Chondrocyte (in vitro differentiated cells): ENCODE data around the gene HMGCS2. TPM values are rescaled to one million over a fixed set of nuclear protein-coding genes. Genes with fewer than 3 reads are reported as not detected.

Source experiments
- DNase-seq: peaks from one replicate; pipeline ENCODE4 v3.0.0; 2021; ENCODE audit warnings: mixed read lengths, low spot score
- H3K27ac Mint-ChIP-seq: one replicate; pipeline ENCODE4 v1.8.0; 2021; ENCODE audit warnings: mild to moderate bottlenecking, moderate library complexity, mixed read lengths; ENCODE audit not compliant: unreplicated experiment
- H3K27me3 Mint-ChIP-seq: 2 replicates; pipeline ENCODE4 v1.8.0; 2021; ENCODE audit warnings: low read depth, mixed read lengths
- H3K36me3 Mint-ChIP-seq: 2 replicates; pipeline ENCODE4 v1.8.0; 2021; ENCODE audit warnings: low read depth, mixed read lengths
- H3K4me1 Mint-ChIP-seq: 2 replicates; pipeline ENCODE4 v1.8.0; 2021; ENCODE audit warnings: low read depth, mild to moderate bottlenecking, mixed read lengths
- H3K4me3 Mint-ChIP-seq: one replicate; pipeline ENCODE4 v1.8.0; 2021; ENCODE audit warnings: mild to moderate bottlenecking, moderate library complexity, mixed read lengths; ENCODE audit not compliant: unreplicated experiment
- H3K9me3 Mint-ChIP-seq: 2 replicates; pipeline ENCODE4 v1.8.0; 2021; ENCODE audit warnings: low read depth, mixed read lengths
- total RNA-seq: library from RNA; stranded (reverse); gene quantifications from 3 replicates; pipeline ENCODE4 v1.2.1, GENCODE V29; 2021
- TF ChIP-seq, protein P1 (sequence below): fragments of 200-600 bp; sonication (generic); IDR thresholded peaks from 2 replicates; pipeline ENCODE4 v1.5.0; 2021; ENCODE audit warnings: antibody characterized with exemption, mild to moderate bottlenecking, moderate library complexity

Gene HMGCS2
- total RNA-seq, 1 donor from 2014 or later, result not detected

GRCh38 chr1:119747451-119747850 is 21.3 kb downstream of the HMGCS2 start:
- no peak overlapping the region for H3K4me3 Mint-ChIP-seq
- no peak for DNase-seq
- peaks cover 15% of the 10 kb centered on the region for H3K36me3 Mint-ChIP-seq
- peaks cover 5% of the 10 kb centered on the region for H3K4me1 Mint-ChIP-seq
- H3K27ac Mint-ChIP-seq, result no peak overlapping the region
- H3K9me3 Mint-ChIP-seq, result no peaks in the 10 kb centered on the region
- TF ChIP-seq, protein P1, sequence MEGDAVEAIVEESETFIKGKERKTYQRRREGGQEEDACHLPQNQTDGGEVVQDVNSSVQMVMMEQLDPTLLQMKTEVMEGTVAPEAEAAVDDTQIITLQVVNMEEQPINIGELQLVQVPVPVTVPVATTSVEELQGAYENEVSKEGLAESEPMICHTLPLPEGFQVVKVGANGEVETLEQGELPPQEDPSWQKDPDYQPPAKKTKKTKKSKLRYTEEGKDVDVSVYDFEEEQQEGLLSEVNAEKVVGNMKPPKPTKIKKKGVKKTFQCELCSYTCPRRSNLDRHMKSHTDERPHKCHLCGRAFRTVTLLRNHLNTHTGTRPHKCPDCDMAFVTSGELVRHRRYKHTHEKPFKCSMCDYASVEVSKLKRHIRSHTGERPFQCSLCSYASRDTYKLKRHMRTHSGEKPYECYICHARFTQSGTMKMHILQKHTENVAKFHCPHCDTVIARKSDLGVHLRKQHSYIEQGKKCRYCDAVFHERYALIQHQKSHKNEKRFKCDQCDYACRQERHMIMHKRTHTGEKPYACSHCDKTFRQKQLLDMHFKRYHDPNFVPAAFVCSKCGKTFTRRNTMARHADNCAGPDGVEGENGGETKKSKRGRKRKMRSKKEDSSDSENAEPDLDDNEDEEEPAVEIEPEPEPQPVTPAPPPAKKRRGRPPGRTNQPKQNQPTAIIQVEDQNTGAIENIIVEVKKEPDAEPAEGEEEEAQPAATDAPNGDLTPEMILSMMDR, result no peak
- H3K27me3 Mint-ChIP-seq, result peaks cover 6% of the 10 kb centered on the region

- Mint-ChIP-seq H3K4me3 (no peak overlapping the region), H3K4me1 (peaks cover 17% of the 10 kb centered on the region), H3K36me3 (peaks cover 25% of the 10 kb centered on the region), H3K27me3 (peaks cover 2% of the 10 kb centered on the region), H3K27ac (no peak overlapping the region), H3K9me3 (no peaks in the 10 kb centered on the region)
- DNase-seq, result no peak
- TF ChIP-seq, protein P1, result no peak
Measured at GRCh38 chr1:119745034-119745433, 23.7 kb downstream of the HMGCS2 start.

DNA sequence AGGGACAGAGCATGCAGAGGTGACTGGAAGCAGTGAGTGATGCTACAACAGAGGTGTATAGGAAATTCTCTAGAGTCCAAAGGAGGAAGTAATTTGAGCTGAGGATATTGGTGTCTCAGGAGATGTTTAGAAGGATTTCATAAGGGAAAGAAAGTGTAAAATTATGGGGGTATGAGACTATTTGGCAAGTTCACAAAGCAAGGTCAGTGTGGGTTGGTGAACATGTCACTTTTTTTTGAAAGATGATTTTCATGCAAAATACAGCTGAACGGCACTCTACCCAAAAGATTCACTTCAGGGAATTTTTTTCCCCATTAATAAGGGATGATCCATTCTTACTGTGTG is 24.1 kb downstream of the HMGCS2 start:
- Mint-ChIP-seq H3K4me3 (no peak overlapping the region), H3K27ac (no peak overlapping the region), H3K4me1 (peaks cover 17% of the 10 kb centered on the region), H3K27me3 (peaks cover under 1% of the 10 kb centered on the region), H3K9me3 (no peaks in the 10 kb centered on the region), H3K36me3 (peaks cover 26% of the 10 kb centered on the region)
- TF ChIP-seq, protein P1, result no peak
- no peak for DNase-seq

- Mint-ChIP-seq H3K4me1 (peaks cover 17% of the 10 kb centered on the region), H3K27ac (no peak overlapping the region), H3K9me3 (no peaks in the 10 kb centered on the region), H3K4me3 (no peak overlapping the region), H3K27me3 (no peaks in the 10 kb centered on the region), H3K36me3 (peaks cover 27% of the 10 kb centered on the region)
- TF ChIP-seq, protein P1, result peak; percentile 87
- DNase-seq, result no peak
Measured at GRCh38 chr1:119743776-119744597, 24.7 kb downstream of the HMGCS2 start.

- Mint-ChIP-seq H3K27ac (no peak overlapping the region), H3K4me1 (peaks cover 17% of the 10 kb centered on the region), H3K36me3 (peaks cover 28% of the 10 kb centered on the region), H3K9me3 (no peaks in the 10 kb centered on the region), H3K4me3 (no peak overlapping the region), H3K27me3 (no peaks in the 10 kb centered on the region)
- no peak for DNase-seq
- TF ChIP-seq, protein P1, result no peak
Measured at GRCh38 chr1:119743308-119743707, 25.4 kb downstream of the HMGCS2 start.
